Measurements from ENCODE around the gene ADARB2.

DNA sequence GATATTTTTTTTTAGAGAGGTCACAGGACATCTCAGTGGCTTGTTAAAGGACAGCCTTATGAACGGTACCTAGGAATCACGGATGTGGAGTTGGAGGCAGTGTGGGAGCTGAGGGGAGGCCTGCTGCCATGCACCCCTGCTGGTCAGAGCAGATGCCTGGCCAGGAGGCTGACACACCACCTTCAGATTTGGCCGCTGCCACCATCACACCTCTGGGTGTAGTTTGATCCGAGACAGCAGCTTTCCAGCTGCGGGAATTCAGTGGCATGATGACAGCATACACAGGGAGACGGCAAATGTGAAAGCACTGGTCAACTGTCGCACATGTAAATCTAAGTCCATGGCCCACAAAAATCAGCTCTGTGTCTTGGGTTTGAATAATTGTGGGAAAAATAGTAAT, 285.4 kb downstream of the ADARB2 start:
- TF ChIP-seq MAX (IDR thresholded peaks at IDR 0.05; ENCODE audit: low read depth, low read length), result no peak
- no peak for TF ChIP-seq PAX8 (IDR thresholded peaks at IDR 0.05)
- TF ChIP-seq MTA3 (IDR thresholded peaks at IDR 0.05; ENCODE audit: borderline replicate concordance, low read length), result no peak
- TF ChIP-seq POLR2AphosphoS5 (IDR thresholded peaks at IDR 0.05; ENCODE audit: low read length), result no peak
- no peak for TF ChIP-seq CTCF (IDR thresholded peaks at IDR 0.05 in 2 of 3, conservative IDR thresholded peaks at IDR 0.05 in 1 of 3; ENCODE audit: control insufficient read depth in 2 of 3, extremely low read depth in 1 of 3, insufficient read depth in 1 of 3, low read depth in 3 of 3, low read length in 3 of 3)

Measured in GM12878 (cell line).